Panc1 (cell line): Measurements from ENCODE around the gene WDR6. TPM values are rescaled to one million over a fixed set of nuclear protein-coding genes. Genes with fewer than 3 reads are reported as not detected.

Source experiments
- ATAC-seq: fragments of 200-7000 bp; cut with Tn5 transposase; 2 replicates; pipeline ENCODE4 v1.9.1; 2020; ENCODE audit warnings: mild to moderate bottlenecking, moderate library complexity
- BruUV-seq: library from RNA; stranded (reverse); fragments of 400-500 nt; replicated peaks from 2 replicates; lab custom pipeline; 2021; lab: Mats Ljungman, UMichigan
- CTCF ChIA-PET: fragments of 300-600 bp; sonication (Branson Sonifier 250); formaldehyde crosslinking; loops from one replicate; lab custom pipeline; 2022; ENCODE audit warnings: antibody characterized with exemption; lab: Charles Lee
- POLR2A ChIA-PET: fragments of 300-600 bp; sonication (Branson Sonifier 250); formaldehyde crosslinking; loops from one replicate; lab custom pipeline; 2022; ENCODE audit warnings: antibody characterized with exemption; lab: Charles Lee
- DNase-seq: peaks from one replicate; pipeline ENCODE4 v3.0.0-alpha.2; 2010; ENCODE audit warnings: low read depth, low spot score
- H3K27ac ChIP-seq: 2 replicates; pipeline ENCODE4 v1.5.1; 2011; ENCODE audit warnings: mild to moderate bottlenecking, low read length, inconsistent platforms
- H3K27me3 ChIP-seq: fragments of 200-500 bp; sonication (Bioruptor generic); 2 replicates; pipeline ENCODE4 v1.6.0; 2014; ENCODE audit warnings: low read length, inconsistent platforms; ENCODE audit not compliant: control insufficient read depth, insufficient read depth
- H3K36me3 ChIP-seq: fragments of 200-500 bp; sonication (Bioruptor generic); 2 replicates; pipeline ENCODE4 v1.5.1; 2014; ENCODE audit warnings: inconsistent platforms, mild to moderate bottlenecking, low read length, moderate library complexity; ENCODE audit not compliant: control insufficient read depth, insufficient read depth
- H3K4me1 ChIP-seq: 2 replicates; pipeline ENCODE4 v1.5.1; 2011; ENCODE audit warnings: inconsistent platforms, mild to moderate bottlenecking, low read length, moderate library complexity; ENCODE audit not compliant: control insufficient read depth, insufficient read depth
- H3K4me3 ChIP-seq, 2 experiments: 2 replicates each; pipeline ENCODE4 v1.5.1; 2011 to 2012; ENCODE audit warnings: low read depth in 2 of 2, low read length in 2 of 2, mild to moderate bottlenecking in 2 of 2, inconsistent platforms in 1 of 2, moderate library complexity in 1 of 2
- H3K9me3 ChIP-seq: fragments of 200-500 bp; sonication (Bioruptor generic); 2 replicates; pipeline ENCODE4 v1.5.1; 2014; ENCODE audit warnings: low read depth, mild to moderate bottlenecking, inconsistent platforms, low read length, moderate library complexity; ENCODE audit not compliant: control insufficient read depth, insufficient read depth
- CTCF ChIP-seq: fragments of 450-650 bp; IDR thresholded peaks from 2 replicates; pipeline ENCODE4 v1.5.1; 2017; ENCODE audit warnings: mild to moderate bottlenecking
- POLR2AphosphoS5 ChIP-seq: IDR thresholded peaks from 2 replicates; pipeline ENCODE4 v1.6.1; 2012; ENCODE audit warnings: mild to moderate bottlenecking, low read depth, low read length, moderate library complexity
- REST ChIP-seq, 2 experiments: IDR thresholded peaks; 2 replicates each; pipeline ENCODE4 v1.6.1; 2011 to 2012; ENCODE audit warnings: low read depth in 2 of 2, control low read depth in 1 of 2, low read length in 1 of 2, mild to moderate bottlenecking in 1 of 2, moderate library complexity in 1 of 2; ENCODE audit not compliant: insufficient read depth in 1 of 2
- SIN3A ChIP-seq: IDR thresholded peaks from 2 replicates; pipeline ENCODE4 v1.6.1; 2012; ENCODE audit warnings: low read depth, mild to moderate bottlenecking, low read length, moderate library complexity, borderline replicate concordance; ENCODE audit not compliant: insufficient read depth
- TCF7L2 ChIP-seq: IDR thresholded peaks from 2 replicates; pipeline ENCODE4 v1.6.1; 2011; ENCODE audit warnings: mild to moderate bottlenecking, low read depth, low read length, inconsistent platforms
- in situ Hi-C: cut with HindIII; loops from 2 replicates; pipeline ENCODE4 v1.10.0; 2016; ENCODE audit warnings: low sequenced_read_pairs, low pct_unique_long_range_greater_than_20kb
- intact Hi-C: fragments of 100-400 bp; cut with micrococcal nuclease; formaldehyde crosslinking; loops from one replicate; pipeline ENCODE4 v1.10.0; 2022; ENCODE audit not compliant: unreplicated experiment
- total RNA-seq: library from RNA; stranded (reverse); gene quantifications from one replicate; pipeline ENCODE4 v1.2.1, GENCODE V29; 2021; ENCODE audit not compliant: unreplicated experiment

WDR6 gene
- total RNA-seq, 1 experiment from 2014 or later, result 142 TPM

- TF ChIP-seq REST (IDR thresholded peaks at IDR 0.05; ENCODE audit: insufficient read depth in 1 of 2, low read depth in 2 of 2, low read length in 1 of 2) (no peak), POLR2AphosphoS5 (no peak), SIN3A (no peak), TCF7L2 (no peak; the same call in 1 of the 2 replicates), CTCF (no peak)
- Histone ChIP-seq H3K4me3 (peak overlapping the region; percentile 50 to 68), H3K9me3 (no peaks in the 10 kb centered on the region), H3K4me1 (peaks cover 19% of the 10 kb centered on the region), H3K36me3 (no peaks in the 10 kb centered on the region), H3K27me3 (no peaks in the 10 kb centered on the region), H3K27ac (peak overlapping the region; percentile 81)
- intact Hi-C loops, result no loop called here
- in situ Hi-C loops, result no loop called here
- ATAC-seq (peak; percentile 7), DNase-seq (no peak)
- CTCF ChIA-PET, result interaction anchor here (0.6 to 2.0 kb wide), 2 partner anchors 18 to 82 kb away, joined by 3 to 19 read pairs; partner anchors contain the start of gene WDR6
- BruUV-seq, result no TSS peak
- POLR2A ChIA-PET, result interaction anchor here (0.9 to 1.5 kb wide), 3 partner anchors 18 to 31 kb away, joined by 3 to 6 read pairs (median 3); partner anchors contain the start of gene WDR6
Measured at GRCh38 chr3:48989126-48989795, 17.9 kb upstream of the WDR6 start.

GRCh38 chr3:48989796-48990635 lies 17.2 kb upstream of the WDR6 start, which contains the start of gene P4HTM:
Gene P4HTM (plus strand): TSS chr3:48990241. CDS start chr3:48990257, 16 bp downstream.
- BruUV-seq, result no TSS peak
- H3K4me1 ChIP-seq, result peaks cover 19% of the 10 kb centered on the region
- ATAC-seq (peak; percentile 83), DNase-seq (peak; percentile 41)
- H3K4me3 ChIP-seq, result peak within 1 kb of the TSS; percentile 50 to 68
- H3K27ac ChIP-seq, result peak within 1 kb of the TSS; percentile 84
- no peaks in the 10 kb centered on the region for H3K9me3 ChIP-seq
- in situ Hi-C loops (no loop called here), intact Hi-C loops (no loop called here)
- no peaks in the 10 kb centered on the region for H3K36me3 ChIP-seq
- TF ChIP-seq REST (IDR thresholded peaks at IDR 0.05; ENCODE audit: insufficient read depth in 1 of 2, low read depth in 2 of 2, low read length in 1 of 2) (no peak), TCF7L2 (no peak; the same call in 1 of the 2 replicates), CTCF (no peak; the same call in 1 of the 2 replicates), SIN3A (no peak), POLR2AphosphoS5 (peak; percentile 36; the same call in 1 of the 2 replicates)
- H3K27me3 ChIP-seq, result no peaks in the 10 kb centered on the region
- ChIA-PET CTCF (interaction anchor here (0.6 kb wide), 1 partner anchor 83 kb away, joined by 3 read pairs; no protein-coding TSS in a partner anchor), POLR2A (interaction anchor here (0.9 to 1.5 kb wide), 3 partner anchors 17 to 30 kb away, joined by 3 to 6 read pairs (median 3); partner anchors contain the start of gene WDR6)
